Measurements from ENCODE around the gene DOCK9. TPM values are rescaled to one million over a fixed set of nuclear protein-coding genes. Genes with fewer than 3 reads are reported as not detected.
"Not testable (repeated sequence)": the region's sequence is repeated elsewhere in the genome, so short reads cannot be mapped to it uniquely, and the experiment has no call there.

DOCK9 gene
- polyA plus RNA-seq, 3 donors = 0.01 TPM; not detected in 2

DNA sequence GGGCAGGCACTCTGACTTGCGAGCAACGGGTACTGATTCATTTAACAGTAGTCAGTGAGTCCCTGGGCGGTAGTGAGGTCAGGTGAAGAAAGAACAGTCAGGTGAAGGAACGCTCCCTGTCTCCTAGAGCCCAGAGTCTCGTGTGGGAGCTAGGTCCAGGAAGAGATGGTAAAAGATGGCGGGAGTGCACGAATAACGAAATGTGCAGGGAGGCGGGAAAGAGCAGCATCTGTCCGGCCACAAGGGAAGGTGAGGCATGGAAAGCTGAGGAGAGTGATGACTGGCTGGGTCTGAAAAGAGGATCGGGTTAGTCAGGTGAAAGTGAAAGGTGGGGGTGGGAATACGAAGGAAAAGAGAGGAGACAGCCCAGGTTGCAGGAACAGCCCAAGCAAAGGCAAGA is 161.5 kb downstream of the DOCK9 start:
- Mint-ChIP-seq H3K4me1 (no peaks in the 10 kb centered on the region), H3K27me3 (ENCODE audit: low read depth in 3 of 3) (peaks cover 4 to 5% (median 4%) of the 10 kb centered on the region in 3 donors), H3K4me3 (no peak overlapping the region), H3K9me3 (peaks cover 0 to 3% (median 0%) of the 10 kb centered on the region in 7 donors), H3K27ac (no peak overlapping the region), H3K36me3 (no peaks in the 10 kb centered on the region)
- H3K4me2 ChIP-seq (replicated peaks; ENCODE audit: extremely low read depth, low read length, poor library complexity, severe bottlenecking) = no peak overlapping the region
- TF ChIP-seq, protein P1, sequence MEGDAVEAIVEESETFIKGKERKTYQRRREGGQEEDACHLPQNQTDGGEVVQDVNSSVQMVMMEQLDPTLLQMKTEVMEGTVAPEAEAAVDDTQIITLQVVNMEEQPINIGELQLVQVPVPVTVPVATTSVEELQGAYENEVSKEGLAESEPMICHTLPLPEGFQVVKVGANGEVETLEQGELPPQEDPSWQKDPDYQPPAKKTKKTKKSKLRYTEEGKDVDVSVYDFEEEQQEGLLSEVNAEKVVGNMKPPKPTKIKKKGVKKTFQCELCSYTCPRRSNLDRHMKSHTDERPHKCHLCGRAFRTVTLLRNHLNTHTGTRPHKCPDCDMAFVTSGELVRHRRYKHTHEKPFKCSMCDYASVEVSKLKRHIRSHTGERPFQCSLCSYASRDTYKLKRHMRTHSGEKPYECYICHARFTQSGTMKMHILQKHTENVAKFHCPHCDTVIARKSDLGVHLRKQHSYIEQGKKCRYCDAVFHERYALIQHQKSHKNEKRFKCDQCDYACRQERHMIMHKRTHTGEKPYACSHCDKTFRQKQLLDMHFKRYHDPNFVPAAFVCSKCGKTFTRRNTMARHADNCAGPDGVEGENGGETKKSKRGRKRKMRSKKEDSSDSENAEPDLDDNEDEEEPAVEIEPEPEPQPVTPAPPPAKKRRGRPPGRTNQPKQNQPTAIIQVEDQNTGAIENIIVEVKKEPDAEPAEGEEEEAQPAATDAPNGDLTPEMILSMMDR (IDR thresholded peaks at IDR 0.05) = no peak
- no peak for DNase-seq
- H4K20me1 ChIP-seq (ENCODE audit: insufficient read depth, low read length) = no peaks in the 10 kb centered on the region
- no peak overlapping the region for H3K4me3 ChIP-seq (replicated peaks in 1 of 3; ENCODE audit: low read depth in 2 of 3, low read length in 3 of 3)
- no peaks in the 10 kb centered on the region for H3K27me3 ChIP-seq (ENCODE audit: control insufficient read depth in 2 of 2, insufficient read depth in 2 of 2, low read length in 2 of 2)
- H3K36me3 ChIP-seq (replicated peaks in 1 of 2; ENCODE audit: control insufficient read depth in 1 of 2, insufficient read depth in 2 of 2, low read length in 2 of 2) = no peaks in the 10 kb centered on the region
- no peak overlapping the region for H3K27ac ChIP-seq (ENCODE audit: low read depth in 1 of 2, low read length in 2 of 2)
- no peak overlapping the region for H3K9ac ChIP-seq (ENCODE audit: insufficient read depth, low read length, poor library complexity, severe bottlenecking)
- WGBS (ENCODE audit: insufficient coverage) = 97% methylated on average over 12 of the region's 12 CpGs
- intact Hi-C loops (cut with micrococcal nuclease) = no loop called here
- H3K4me1 ChIP-seq (ENCODE audit: control insufficient read depth in 1 of 2, insufficient read depth in 2 of 2, low read length in 2 of 2) = no peaks in the 10 kb centered on the region
- no peaks in the 10 kb centered on the region for H3K79me2 ChIP-seq (ENCODE audit: insufficient read depth, low read length)
- H3K9me3 ChIP-seq (replicated peaks in 1 of 2; ENCODE audit: control insufficient read depth in 1 of 2, insufficient read depth in 1 of 2, low read length in 2 of 2) = no peaks in the 10 kb centered on the region
- no peak overlapping the region for H2AFZ ChIP-seq (ENCODE audit: insufficient read depth, low read depth, low read length, poor library complexity, severe bottlenecking)

DNA sequence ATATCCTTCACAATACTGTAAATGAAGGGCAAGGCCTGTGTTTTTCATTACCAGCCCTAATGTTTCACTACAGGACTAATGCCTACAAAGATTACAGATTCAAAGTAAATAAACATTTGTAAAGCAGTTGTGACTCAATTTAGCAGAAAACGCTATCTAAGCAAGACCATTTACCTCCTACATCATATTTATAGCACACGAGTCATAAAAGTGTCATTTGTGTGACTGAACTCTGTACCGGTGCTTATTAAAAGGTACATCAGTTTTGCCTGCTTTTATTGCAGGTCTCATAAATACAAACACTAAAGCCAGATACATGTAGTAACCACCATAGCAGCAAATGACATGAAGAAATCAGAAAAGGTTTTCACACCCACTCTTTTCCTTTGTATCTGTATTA is 163.9 kb downstream of the DOCK9 start:
- intact Hi-C loops (cut with micrococcal nuclease) = no loop called here
- TF ChIP-seq, protein P1 (IDR thresholded peaks at IDR 0.05) = no peak
- Histone ChIP-seq H3K27ac (ENCODE audit: low read depth in 1 of 2, low read length in 2 of 2) (no peak overlapping the region), H3K4me1 (ENCODE audit: control insufficient read depth in 1 of 2, insufficient read depth in 2 of 2, low read length in 2 of 2) (no peaks in the 10 kb centered on the region), H3K9ac (ENCODE audit: insufficient read depth, low read length, poor library complexity, severe bottlenecking) (no peak overlapping the region), H3K79me2 (ENCODE audit: insufficient read depth, low read length) (no peaks in the 10 kb centered on the region), H3K4me3 (replicated peaks in 1 of 3; ENCODE audit: low read depth in 2 of 3, low read length in 3 of 3) (no peak overlapping the region), H3K36me3 (replicated peaks in 1 of 2; ENCODE audit: control insufficient read depth in 1 of 2, insufficient read depth in 2 of 2, low read length in 2 of 2) (no peaks in the 10 kb centered on the region), H3K4me2 (replicated peaks; ENCODE audit: extremely low read depth, low read length, poor library complexity, severe bottlenecking) (no peak overlapping the region), H4K20me1 (ENCODE audit: insufficient read depth, low read length) (no peaks in the 10 kb centered on the region), H3K9me3 (replicated peaks in 1 of 2; ENCODE audit: control insufficient read depth in 1 of 2, insufficient read depth in 1 of 2, low read length in 2 of 2) (no peaks in the 10 kb centered on the region), H3K27me3 (ENCODE audit: control insufficient read depth in 2 of 2, insufficient read depth in 2 of 2, low read length in 2 of 2) (no peaks in the 10 kb centered on the region), H2AFZ (ENCODE audit: insufficient read depth, low read depth, low read length, poor library complexity, severe bottlenecking) (no peak overlapping the region)
- Mint-ChIP-seq H3K4me3 (no peak overlapping the region), H3K27ac (no peak overlapping the region), H3K9me3 (peaks cover 0 to 7% (median 1%) of the 10 kb centered on the region in 7 donors), H3K4me1 (no peaks in the 10 kb centered on the region), H3K27me3 (ENCODE audit: low read depth in 3 of 3) (peaks cover 5 to 8% (median 5%) of the 10 kb centered on the region in 3 donors), H3K36me3 (no peaks in the 10 kb centered on the region)
- no peak for DNase-seq
- WGBS (ENCODE audit: insufficient coverage) = 77% methylated on average over 2 of the region's 3 CpGs

DNA sequence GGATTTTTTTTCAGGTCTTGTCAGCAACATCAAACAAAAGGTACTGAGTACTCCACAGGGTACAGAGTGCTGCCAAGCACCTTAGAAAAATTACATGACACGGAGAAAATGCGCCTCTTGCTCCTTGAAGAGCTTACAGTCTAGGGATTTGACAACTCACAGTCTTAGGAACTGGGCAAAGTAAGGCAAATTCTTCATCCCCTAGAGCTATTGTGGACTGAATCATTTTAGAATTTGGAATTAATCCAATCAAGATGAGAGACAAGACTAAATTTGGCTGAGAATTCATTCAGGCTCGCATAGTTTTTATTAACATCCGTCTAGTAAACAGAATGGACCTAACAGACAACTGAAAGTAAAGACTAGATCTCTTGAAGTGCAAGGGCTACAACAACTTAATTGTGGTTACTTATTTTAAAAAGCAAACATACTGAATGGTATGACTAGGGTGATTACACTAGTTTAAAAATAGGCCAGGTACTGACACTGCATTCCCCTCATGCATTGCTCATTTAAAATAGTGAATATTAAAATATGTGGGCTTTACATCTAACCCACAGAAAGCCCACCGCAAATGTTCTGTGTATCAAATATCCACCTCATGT is 165.6 kb downstream of the DOCK9 start:
- not testable (repeated sequence) for H3K36me3 ChIP-seq (replicated peaks in 1 of 2; ENCODE audit: control insufficient read depth in 1 of 2, insufficient read depth in 2 of 2, low read length in 2 of 2); H3K36me3 Mint-ChIP-seq

More for the DNA sequence above, 165.6 kb downstream of the DOCK9 start:
- H2AFZ ChIP-seq (ENCODE audit: insufficient read depth, low read depth, low read length, poor library complexity, severe bottlenecking); DNase-seq; H3K9me3 Mint-ChIP-seq; intact Hi-C loops (cut with micrococcal nuclease); H3K4me1 ChIP-seq (ENCODE audit: control insufficient read depth in 1 of 2, insufficient read depth in 2 of 2, low read length in 2 of 2); H4K20me1 ChIP-seq (ENCODE audit: insufficient read depth, low read length); H3K27ac Mint-ChIP-seq; H3K27ac ChIP-seq (ENCODE audit: low read depth in 1 of 2, low read length in 2 of 2); H3K79me2 ChIP-seq (ENCODE audit: insufficient read depth, low read length); H3K9ac ChIP-seq (ENCODE audit: insufficient read depth, low read length, poor library complexity, severe bottlenecking); H3K4me3 ChIP-seq (replicated peaks in 1 of 3; ENCODE audit: low read depth in 2 of 3, low read length in 3 of 3); H3K4me2 ChIP-seq (replicated peaks; ENCODE audit: extremely low read depth, low read length, poor library complexity, severe bottlenecking); H3K4me3 Mint-ChIP-seq; H3K9me3 ChIP-seq (replicated peaks in 1 of 2; ENCODE audit: control insufficient read depth in 1 of 2, insufficient read depth in 1 of 2, low read length in 2 of 2); H3K27me3 Mint-ChIP-seq (ENCODE audit: low read depth in 3 of 3); H3K4me1 Mint-ChIP-seq; H3K27me3 ChIP-seq (ENCODE audit: control insufficient read depth in 2 of 2, insufficient read depth in 2 of 2, low read length in 2 of 2): not testable (repeated sequence)
- no CpG with 5 or more reads among the region's 5 CpGs for WGBS (ENCODE audit: insufficient coverage)

All from CD14-positive monocyte (primary cell).